ENCODE results near the gene NFYA.
"Not testable (repeated sequence)": the region's sequence is repeated elsewhere in the genome, so short reads cannot be mapped to it uniquely, and the experiment has no call there.

The NFYA gene

DNA sequence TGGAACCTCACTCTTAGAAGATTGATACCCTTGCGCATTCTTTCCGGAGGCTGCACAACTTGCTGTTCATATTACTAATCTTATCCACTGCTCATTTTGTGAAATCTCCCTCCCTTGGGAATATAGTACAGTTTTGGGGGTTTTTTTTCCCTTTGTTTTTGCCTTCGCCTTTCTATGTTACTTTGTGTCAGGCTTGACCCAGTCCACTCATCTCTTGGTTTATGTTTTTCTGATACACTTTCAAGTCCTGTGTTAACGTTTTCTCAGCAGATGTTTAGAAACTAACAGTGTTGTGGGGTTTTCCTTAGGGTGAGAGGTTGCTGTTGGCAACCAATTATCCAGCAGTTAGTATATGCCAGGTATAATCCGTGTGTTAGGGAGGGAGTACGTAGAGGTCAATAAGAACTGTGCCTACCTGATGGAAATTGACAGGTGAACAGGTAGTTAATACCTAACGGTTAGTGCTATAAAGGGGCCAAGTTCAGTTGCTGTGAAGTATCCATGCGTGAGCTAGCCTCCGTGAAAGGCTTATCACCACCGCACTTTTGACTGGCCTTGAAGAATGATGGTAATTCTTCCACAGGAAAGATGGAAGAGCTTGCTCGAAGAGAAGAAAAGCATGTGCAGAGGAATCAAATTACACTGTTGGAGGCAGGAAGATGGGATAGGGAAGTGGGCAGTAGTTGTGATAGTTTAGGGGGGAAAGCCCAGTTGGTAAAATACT is 1.4 kb downstream of the NFYA start:
- DNase-seq: no peak

DNA sequence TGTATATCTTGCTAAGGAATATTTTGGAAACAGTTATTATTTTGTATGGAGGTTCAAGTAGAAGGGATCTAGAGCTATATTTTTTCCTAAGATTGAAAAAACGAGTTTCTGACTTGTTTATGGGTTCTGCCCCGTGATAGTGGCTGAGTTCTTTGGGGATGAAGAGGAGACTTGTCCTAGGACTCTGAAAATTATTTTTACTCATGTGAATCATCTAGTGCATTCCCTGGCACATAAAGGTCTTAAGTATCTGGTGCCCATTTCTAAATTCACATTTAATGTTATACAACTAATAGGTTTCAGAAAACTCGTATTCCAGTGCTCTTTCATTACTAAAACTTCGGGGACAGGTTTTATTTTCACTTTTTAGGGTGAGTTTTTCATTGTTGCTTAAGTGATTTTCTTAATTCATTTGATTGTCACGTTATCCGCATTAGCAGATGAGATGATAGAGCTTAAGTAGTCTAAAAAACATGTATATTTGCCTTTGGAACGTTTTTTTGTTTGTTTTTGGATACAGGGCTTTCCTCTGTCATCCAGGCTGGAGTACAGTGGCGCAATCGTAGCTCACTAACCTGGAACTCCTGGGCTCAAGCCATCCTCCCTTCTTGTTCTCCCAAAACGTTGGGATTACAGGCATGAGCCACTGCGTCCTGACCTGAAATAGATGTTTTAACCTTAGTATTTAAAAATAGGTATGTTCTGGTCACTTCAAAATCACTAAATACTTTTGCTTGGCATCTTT is 2.1 kb downstream of the NFYA start:
- DNase-seq: no peak

DNA sequence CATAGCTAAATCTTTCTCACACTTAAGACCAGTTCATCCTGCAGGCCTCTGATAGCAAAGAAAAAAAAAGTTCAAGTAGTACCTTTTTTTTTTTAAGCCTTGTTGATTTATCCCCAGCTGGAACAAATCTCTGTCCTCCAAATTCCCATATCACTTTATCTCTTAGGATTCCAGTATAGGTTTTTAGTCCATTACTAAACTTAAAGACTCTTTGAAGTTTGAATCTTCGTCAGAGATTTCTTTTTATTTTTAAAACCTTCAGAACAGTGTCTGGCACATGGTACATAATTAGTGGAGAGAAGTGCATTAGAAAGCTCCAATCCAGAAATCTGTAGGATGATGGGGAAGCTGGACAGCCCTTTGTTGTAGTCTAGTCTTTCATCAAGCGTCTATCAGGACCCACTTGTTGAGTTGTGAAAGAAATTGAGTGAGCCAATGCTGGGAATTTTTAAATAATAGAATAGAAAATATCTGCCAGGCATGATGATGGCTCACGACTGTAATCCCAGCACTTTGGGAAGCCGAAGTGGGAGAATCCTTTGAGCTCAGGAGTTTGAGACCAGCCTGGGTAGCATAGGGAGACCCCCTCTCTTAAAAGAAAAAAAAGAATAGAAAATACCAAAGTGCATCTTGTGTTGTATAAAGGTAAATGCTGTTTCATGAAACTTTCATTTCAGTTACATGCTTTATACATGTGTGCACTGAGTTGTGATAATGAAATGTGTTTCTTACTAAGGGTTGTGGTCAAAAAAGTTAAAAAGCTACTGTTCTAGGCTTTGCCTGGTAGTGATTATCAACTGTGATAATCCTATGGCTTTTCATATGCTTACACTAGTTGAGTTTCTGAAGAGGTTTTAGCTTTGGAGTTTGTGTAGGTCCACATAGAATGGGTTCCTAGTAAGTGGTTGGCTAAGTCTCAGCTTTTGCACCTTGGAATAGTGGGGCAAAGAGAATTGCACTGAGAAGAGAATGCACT is 3.2 kb downstream of the NFYA start:
- DNase-seq: no peak

DNA sequence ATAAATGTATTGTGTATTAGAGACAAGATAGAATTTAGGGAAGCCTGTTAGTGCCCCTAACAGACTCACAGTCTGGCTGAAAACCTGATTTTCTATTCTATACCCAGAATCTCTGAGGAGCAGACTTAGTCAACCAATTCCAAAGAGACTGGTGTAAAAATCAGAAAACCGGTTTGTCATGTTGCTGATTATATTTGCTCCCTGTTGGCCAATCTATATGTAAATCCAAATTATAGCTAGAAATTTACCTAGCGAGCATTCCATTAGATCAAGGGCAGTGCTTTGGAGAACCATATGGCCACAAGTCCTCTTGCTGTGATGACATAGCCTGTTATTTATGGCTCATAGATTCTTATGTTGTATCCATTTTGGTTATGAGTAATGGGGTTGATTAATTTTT is 4.8 kb downstream of the NFYA start:
- no peak for DNase-seq

- no peak for DNase-seq
These were observed 5.3 kb downstream of the NFYA start for GRCh38 chr6:41078101-41078500.

GRCh38 chr6:41079080-41079479 is 6.3 kb downstream of the NFYA start:
- DNase-seq: no peak

DNA sequence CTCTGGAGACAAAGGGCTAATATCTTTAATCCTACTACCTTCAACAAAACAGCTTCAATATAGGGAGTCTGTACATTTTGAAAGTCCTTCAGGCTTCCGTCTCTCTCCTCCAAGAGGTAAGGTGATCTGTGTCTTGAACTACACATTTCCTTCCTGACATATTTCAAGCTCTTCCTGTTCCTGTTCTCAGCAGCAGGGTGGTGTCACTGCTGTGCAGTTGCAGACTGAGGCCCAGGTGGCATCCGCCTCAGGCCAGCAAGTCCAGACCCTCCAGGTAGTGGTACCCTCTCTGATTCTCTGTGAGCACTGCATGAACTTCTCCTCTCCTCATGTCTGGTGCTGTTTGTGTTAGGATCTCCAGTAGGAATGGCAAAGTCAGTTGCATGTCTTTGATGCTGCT is 7.8 kb downstream of the NFYA start:
- DNase-seq: no peak

GRCh38 chr6:41083072-41083471 is 10.3 kb downstream of the NFYA start:
- DNase-seq: no peak

DNA sequence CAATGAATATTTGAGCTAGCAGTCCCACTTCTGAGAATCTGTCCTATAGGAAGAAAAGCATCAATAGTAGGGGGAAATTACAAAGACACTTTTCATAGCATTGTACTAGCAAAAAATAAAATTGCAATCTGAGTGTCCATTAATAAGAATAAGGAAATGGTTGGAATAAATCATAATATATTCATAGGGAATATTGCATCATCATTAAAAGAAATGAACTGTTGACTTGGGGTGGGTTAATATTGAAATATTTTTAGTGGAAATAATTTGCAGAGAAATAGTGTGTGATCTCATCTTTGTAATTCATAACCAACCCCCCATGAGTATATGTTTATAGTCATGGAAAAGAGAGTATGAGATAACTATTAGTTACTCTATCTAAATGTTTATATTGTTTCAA is 12.4 kb downstream of the NFYA start:
- no peak for DNase-seq

DNA sequence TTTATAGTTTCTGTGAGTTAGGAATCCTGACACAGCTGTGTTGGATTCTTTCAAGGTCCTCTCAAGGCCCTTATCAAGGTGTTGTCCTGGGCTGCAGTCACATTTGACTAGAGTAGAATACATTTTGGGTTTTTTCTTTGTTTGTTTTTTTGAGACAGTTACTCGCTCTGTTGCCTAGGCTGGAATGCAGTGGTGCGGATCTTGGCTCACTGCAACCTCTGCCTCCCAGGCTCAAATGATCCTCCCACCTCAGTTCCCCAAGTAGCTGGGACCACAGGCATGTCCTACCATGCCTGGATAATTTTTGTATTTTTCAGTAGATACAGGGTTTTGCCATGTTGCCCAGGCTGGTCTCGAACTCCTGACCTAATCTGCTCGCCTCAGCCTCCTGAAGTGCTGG is 15.7 kb downstream of the NFYA start:
- DNase-seq: no peak

DNA sequence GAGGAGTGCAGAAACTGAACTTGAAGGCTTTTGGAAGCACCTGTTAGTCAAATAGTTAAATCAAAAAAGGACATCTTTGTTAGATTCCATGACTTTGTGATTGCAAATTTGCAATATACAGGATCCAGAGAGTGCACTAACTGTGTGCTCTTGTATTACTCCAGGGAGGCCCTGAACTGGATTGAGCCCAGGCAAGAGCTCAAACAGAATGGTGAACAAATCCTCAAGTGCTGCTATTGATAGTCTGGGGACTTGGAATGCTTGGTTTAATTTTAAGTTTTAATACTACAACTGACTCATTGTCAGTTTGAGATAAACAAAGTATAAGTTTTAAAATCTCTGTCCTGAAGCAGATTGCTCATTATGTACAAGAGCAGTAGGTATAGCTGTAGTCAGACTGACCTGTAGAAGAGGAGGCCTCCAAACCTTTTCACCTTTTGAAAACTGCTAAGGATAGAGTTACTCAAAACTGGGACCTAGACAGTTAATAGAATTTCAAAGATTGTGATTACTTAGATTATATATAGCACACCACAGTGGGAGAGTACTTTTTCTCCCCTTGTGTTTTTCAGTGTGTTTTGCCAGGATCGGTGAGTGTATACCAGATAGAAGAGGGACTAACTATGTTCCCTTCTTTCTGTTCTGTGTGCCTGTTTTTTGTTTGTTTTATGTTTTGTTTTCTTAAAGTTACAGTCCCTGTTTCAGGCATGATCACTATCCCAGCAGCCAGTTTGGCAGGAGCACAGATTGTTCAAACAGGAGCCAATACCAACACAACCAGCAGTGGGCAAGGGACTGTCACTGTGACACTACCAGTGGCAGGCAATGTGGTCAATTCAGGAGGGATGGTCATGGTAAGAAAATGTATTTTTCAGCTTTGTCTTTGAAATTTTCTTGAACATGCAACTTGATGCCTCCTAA is 18.3 kb downstream of the NFYA start:
- no peak for DNase-seq

- DNase-seq: no peak
These were observed 19.8 kb downstream of the NFYA start for GRCh38 chr6:41092421-41093140.

GRCh38 chr6:41093729-41094128 is 21.0 kb downstream of the NFYA start:
- no peak for DNase-seq

GRCh38 chr6:41097467-41098090 is 24.8 kb downstream of the NFYA start:
- no peak for DNase-seq

DNA sequence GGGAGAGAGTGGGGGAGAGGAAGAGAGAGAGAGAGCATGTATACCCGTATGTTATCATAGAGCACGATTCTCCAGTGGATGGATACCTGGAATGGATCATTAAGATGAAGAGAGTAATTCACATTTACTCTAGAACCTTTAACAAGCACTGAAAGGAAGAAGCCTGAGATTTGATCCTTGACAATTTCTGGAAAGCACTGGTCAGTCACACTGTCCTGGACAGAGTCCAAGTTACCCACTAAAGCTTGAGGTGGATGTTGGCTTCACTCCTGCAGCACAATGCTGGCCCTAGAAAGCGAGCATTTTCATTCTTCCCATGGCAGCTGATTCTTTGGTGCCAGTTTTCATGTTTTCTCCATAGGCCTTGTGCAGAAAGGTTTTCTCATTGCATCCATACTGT is 25.6 kb downstream of the NFYA start:
- no peak for DNase-seq

DNA sequence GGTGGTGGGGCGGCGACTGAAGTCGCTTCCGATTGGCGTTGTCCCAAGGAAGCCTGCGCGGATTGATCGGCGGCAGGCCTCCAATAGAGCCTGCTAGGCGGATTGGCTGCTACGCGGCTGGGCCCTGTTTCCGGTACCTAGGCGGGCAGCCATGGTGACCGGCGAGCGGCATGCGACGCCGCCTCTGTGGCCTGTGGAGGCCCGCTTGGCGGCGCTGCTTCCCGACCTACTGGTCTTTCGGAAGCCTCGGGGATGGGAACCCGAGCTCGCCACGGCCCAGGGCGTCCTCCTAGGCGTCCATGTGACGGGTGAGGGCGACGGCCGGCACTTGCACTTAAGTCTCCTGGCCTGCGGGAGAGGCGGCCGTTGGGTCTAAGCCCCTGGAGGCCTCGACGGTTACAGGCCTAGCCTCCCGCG is 28.1 kb downstream of the NFYA start:
- DNase-seq: no peak

GRCh38 chr6:41103847-41104246 is 31.1 kb downstream of the NFYA start:
- no peak for DNase-seq

DNA sequence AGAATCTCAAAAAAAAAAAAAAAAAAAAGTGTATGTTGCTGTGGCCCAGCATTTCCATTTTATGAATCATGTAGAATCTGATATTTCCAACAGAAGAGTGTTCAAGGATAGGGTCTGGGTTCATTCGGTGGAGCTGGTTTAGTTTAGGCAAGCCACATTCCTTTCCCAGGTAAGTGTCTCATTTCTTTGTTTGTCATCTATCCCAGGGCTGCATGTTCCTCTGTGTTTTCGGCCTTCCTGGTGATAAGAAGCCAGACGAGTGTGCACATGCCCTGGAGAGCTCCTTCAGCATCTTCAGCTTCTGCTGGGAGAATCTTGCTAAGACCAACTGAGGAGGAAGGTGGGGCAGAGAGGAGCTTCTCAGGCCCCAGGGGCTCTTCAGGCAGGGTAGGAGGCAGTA is 38.2 kb downstream of the NFYA start:
- DNase-seq: no peak

- not testable (repeated sequence) for DNase-seq
These were observed 42.3 kb downstream of the NFYA start for GRCh38 chr6:41115027-41115426.

DNA sequence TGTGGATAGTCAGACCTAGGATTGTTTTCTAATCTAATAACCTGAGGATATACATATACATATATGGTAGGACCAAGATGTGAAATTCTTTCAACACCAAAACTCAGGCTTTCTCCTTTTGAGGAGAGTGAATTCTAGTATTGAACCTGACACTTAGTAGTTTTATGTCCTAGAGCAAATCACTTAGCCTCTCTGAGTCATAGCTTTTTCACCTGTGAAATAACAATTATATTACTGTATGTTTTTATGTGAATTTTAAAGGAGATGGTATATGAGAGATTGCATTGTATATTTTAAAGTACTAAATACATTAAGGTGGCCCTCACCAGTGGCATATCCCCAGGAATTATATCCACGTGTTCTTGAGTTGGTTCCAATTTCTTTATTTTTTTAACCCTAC is 46.7 kb downstream of the NFYA start:
- no peak for DNase-seq

GRCh38 chr6:41120058-41120457 is 47.3 kb downstream of the NFYA start:
- no peak for DNase-seq

Data from GDM1 (cell line).